Measurements from ENCODE around the gene LGALS1.

DNA sequence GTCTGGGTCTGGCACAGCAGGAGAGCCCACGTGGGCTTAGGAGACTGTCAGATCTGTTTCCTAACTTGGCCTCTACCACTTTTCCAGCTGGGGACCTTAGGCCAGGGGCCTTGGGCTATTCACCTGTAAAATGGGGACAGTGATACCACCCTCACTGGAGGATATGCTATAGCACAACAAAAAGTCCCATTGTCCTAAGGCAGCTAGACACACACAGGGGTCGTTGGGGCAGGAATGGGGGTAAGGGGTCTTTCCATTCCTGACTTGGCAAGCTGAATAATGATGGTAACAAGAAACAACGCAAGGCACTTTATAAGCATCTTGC is 38.5 kb upstream of the LGALS1 start:
- TF ChIP-seq POLR2A (IDR thresholded peaks at IDR 0.05; ENCODE audit: low read length) (no peak), GATA1 (IDR thresholded peaks at IDR 0.05; ENCODE audit: low read depth, low read length) (no peak)
